Fibroblast of pulmonary artery (primary cell): Measurements from ENCODE around the gene ZSCAN31.
A peak's percentile ranks its signal among the peaks of the same experiment; 100 is the strongest.

ENCODE experiments used
- DNase-seq: peaks from one replicate; pipeline ENCODE4 v3.0.0-alpha.2; 2010; ENCODE audit warnings: low read depth
- H3K4me3 ChIP-seq: replicated peaks from 2 replicates; pipeline ENCODE4 v1.5.1; 2011; ENCODE audit warnings: low read depth, mild to moderate bottlenecking, control low read depth, low read length, moderate library complexity
- TF ChIP-seq, protein P1 (sequence below): IDR thresholded peaks from 2 replicates; pipeline ENCODE4 v1.5.1; 2011; ENCODE audit warnings: mild to moderate bottlenecking, control low read depth, low read length, inconsistent platforms; ENCODE audit errors: missing control alignments

Gene ZSCAN31

DNA sequence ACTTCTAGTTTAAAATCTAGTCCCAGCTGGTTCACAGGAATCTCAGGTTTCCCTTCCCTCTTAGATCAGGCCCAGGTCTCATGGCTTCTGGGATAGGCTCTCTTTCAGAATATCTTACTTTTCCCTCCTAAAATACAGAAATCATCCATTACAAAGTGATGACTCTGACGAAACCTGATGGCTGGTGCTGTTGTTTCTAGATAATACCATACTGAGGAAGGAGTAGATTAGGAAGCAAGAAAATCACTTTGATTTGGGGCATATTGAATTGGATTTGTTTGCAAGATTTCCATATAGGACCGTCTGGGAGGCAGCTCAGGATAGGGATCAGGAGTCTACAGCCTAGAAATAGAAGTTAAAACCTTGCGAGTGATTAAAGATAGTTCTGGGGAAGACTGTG is 17.4 kb upstream of the ZSCAN31 start:
- peak overlapping the region; percentile 18 for H3K4me3 ChIP-seq
- no peak for DNase-seq
- TF ChIP-seq, protein P1, sequence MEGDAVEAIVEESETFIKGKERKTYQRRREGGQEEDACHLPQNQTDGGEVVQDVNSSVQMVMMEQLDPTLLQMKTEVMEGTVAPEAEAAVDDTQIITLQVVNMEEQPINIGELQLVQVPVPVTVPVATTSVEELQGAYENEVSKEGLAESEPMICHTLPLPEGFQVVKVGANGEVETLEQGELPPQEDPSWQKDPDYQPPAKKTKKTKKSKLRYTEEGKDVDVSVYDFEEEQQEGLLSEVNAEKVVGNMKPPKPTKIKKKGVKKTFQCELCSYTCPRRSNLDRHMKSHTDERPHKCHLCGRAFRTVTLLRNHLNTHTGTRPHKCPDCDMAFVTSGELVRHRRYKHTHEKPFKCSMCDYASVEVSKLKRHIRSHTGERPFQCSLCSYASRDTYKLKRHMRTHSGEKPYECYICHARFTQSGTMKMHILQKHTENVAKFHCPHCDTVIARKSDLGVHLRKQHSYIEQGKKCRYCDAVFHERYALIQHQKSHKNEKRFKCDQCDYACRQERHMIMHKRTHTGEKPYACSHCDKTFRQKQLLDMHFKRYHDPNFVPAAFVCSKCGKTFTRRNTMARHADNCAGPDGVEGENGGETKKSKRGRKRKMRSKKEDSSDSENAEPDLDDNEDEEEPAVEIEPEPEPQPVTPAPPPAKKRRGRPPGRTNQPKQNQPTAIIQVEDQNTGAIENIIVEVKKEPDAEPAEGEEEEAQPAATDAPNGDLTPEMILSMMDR = no peak

GRCh38 chr6:28351493-28351925 is 15.6 kb upstream of the ZSCAN31 start:
- DNase-seq = no peak
- peak overlapping the region; percentile 15 for H3K4me3 ChIP-seq
- TF ChIP-seq, protein P1 = no peak

- TF ChIP-seq, protein P1 = no peak
- DNase-seq = no peak
- peak overlapping the region; percentile 88 for H3K4me3 ChIP-seq
Measured at GRCh38 chr6:28351087-28351486, 15.1 kb upstream of the ZSCAN31 start.

- TF ChIP-seq, protein P1 = no peak
- H3K4me3 ChIP-seq = peak within 1 kb of the TSS; percentile 88
- DNase-seq = peak; percentile 79
Measured at GRCh38 chr6:28349892-28350737, 14.2 kb upstream of the ZSCAN31 start, which contains the start of gene ZKSCAN3. ZKSCAN3 (plus strand) TSS chr6:28349947; CDS start chr6:28359587, 9,640 bp downstream.

GRCh38 chr6:28349344-28349891 is 13.5 kb upstream of the ZSCAN31 start:
- TF ChIP-seq, protein P1 = no peak
- H3K4me3 ChIP-seq = peak overlapping the region; percentile 88
- DNase-seq = no peak

- H3K4me3 ChIP-seq = no peak overlapping the region
- TF ChIP-seq, protein P1 = no peak
- DNase-seq = no peak
Measured at GRCh38 chr6:28347119-28347518, 11.2 kb upstream of the ZSCAN31 start.

DNA sequence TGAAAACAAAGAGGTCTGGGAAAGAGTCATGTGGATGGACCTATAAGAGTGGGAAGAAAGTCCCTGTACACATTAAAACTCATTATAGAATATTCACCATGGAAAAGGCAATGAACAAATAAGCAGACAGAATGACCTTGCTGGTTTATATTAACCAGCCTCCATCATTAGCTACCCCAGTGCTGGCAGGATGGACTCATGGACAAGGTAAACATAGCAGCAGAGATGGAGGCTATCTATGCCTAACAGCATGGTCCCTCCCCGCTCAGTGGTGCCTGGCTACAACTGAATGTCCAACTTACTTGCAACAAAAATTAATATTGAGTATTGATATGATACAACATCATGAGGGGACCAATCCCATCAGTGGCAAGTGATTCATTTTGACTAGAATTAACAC is 9.3 kb upstream of the ZSCAN31 start:
- no peak for DNase-seq
- no peak overlapping the region for H3K4me3 ChIP-seq
- TF ChIP-seq, protein P1 = no peak
